HepG2 (cell line): Measurements from ENCODE around the gene PMM2. TPM values are rescaled to one million over a fixed set of nuclear protein-coding genes. Genes with fewer than 3 reads are reported as not detected.
A peak's percentile ranks its signal among the peaks of the same experiment; 100 is the strongest.

ENCODE experiments used
- ARNTL ChIP-seq: sonication (generic); formaldehyde crosslinking; IDR thresholded peaks from 2 replicates; pipeline ENCODE4 v1.4.0; 2020; ENCODE audit warnings: mild to moderate bottlenecking, missing genetic modification reagents
- HNRNPK ChIP-seq: fragments of 200-400 bp; formaldehyde crosslinking; IDR thresholded peaks from 2 replicates; pipeline ENCODE4 v1.6.1; 2018; ENCODE audit warnings: low read length, low read depth, moderate library complexity, mild to moderate bottlenecking; ENCODE audit not compliant: poor library complexity, severe bottlenecking
- KDM6A ChIP-seq: IDR thresholded peaks from 2 replicates; pipeline ENCODE4 v1.6.1; 2016; ENCODE audit warnings: low read depth
- KLF16 ChIP-seq, 2 experiments: sonication (generic) in 1 of 2; formaldehyde crosslinking in 1 of 2; IDR thresholded peaks; 2 replicates each; pipeline versions ENCODE4 v1.6.1 to v1.8.0; 2016 to 2023; ENCODE audit warnings: missing genetic modification reagents in 2 of 2, missing compliant biosample characterization in 1 of 2
- NKX3-1 ChIP-seq: sonication (generic); formaldehyde crosslinking; IDR thresholded peaks from 2 replicates; pipeline ENCODE4 v1.5.0; 2020; ENCODE audit warnings: missing genetic modification reagents
- NR2C2 ChIP-seq: sonication (generic); formaldehyde crosslinking; IDR thresholded peaks from 2 replicates; pipeline ENCODE4 v1.4.0; 2020; ENCODE audit warnings: missing genetic modification reagents, mild to moderate bottlenecking, moderate library complexity, borderline replicate concordance
- NR3C1 ChIP-seq: sonication (generic); formaldehyde crosslinking; IDR thresholded peaks from 2 replicates; pipeline ENCODE4 v1.4.0; 2020; ENCODE audit warnings: missing genetic modification reagents
- PTBP1 ChIP-seq: fragments of 200-400 bp; formaldehyde crosslinking; IDR thresholded peaks from 2 replicates; pipeline ENCODE4 v1.6.1; 2018; ENCODE audit warnings: low read length, low read depth; ENCODE audit not compliant: poor library complexity, severe bottlenecking
- SALL2 ChIP-seq: sonication (generic); formaldehyde crosslinking; IDR thresholded peaks from 2 replicates; pipeline ENCODE4 v1.8.1; 2023; ENCODE audit warnings: mild to moderate bottlenecking, missing genetic modification reagents, inconsistent platforms
- ZFP41 ChIP-seq: sonication (generic); formaldehyde crosslinking; IDR thresholded peaks from 2 replicates; pipeline ENCODE4 v1.4.0; 2020; ENCODE audit warnings: mild to moderate bottlenecking, missing genetic modification reagents, borderline replicate concordance
- ZNF777 ChIP-seq: sonication (generic); formaldehyde crosslinking; IDR thresholded peaks from 2 replicates; pipeline ENCODE4 v1.4.0; 2020; ENCODE audit warnings: missing genetic modification reagents
- ZSCAN20 ChIP-seq: sonication (generic); formaldehyde crosslinking; IDR thresholded peaks from 2 replicates; pipeline ENCODE4 v1.4.0; 2020; ENCODE audit warnings: missing genetic modification reagents, mild to moderate bottlenecking, borderline replicate concordance
- polyA plus RNA-seq, 8 experiments: library from polyadenylated mRNA; depleted of rRNA in 3 of 8; stranded (reverse) in 7 of 8; unstranded in 1 of 8; fragments of >200 nt; fragmentation: Illumina TruSeq in 4 of 8; extraction: Trizol in 4 of 8; gene quantifications; 2 replicates each; pipeline versions ENCODE4 v1.2.1 to v1.2.3, GENCODE V29; 2011 to 2016; ENCODE audit warnings: low read depth in 4 of 8, missing spikeins in 1 of 8, mixed read lengths in 1 of 8; ENCODE audit not compliant: insufficient read depth in 1 of 8
- total RNA-seq, 5 experiments: library from RNA; depleted of rRNA; stranded (reverse); fragments of >200 nt; fragmentation: Illumina TruSeq; extraction: Trizol; gene quantifications; 2 replicates each; pipeline ENCODE4 v1.2.3, GENCODE V29; 2016; ENCODE audit warnings: low read depth in 1 of 5
- TF ChIP-seq, protein P1 (sequence below): sonication (generic); formaldehyde crosslinking; IDR thresholded peaks from 2 replicates; pipeline ENCODE4 v1.5.1; 2020; ENCODE audit warnings: missing genetic modification reagents, mild to moderate bottlenecking, borderline replicate concordance
- TF ChIP-seq, protein P2 (sequence below): IDR thresholded peaks from 2 replicates; pipeline ENCODE4 v1.6.1; 2018; ENCODE audit warnings: missing genetic modification reagents, mild to moderate bottlenecking, missing compliant biosample characterization
- TF ChIP-seq, protein P3 (sequence below): sonication (generic); formaldehyde crosslinking; IDR thresholded peaks from 2 replicates; pipeline ENCODE4 v1.8.0; 2022; ENCODE audit warnings: mild to moderate bottlenecking, missing genetic modification reagents; ENCODE audit not compliant: insufficient replicate concordance
- TF ChIP-seq, protein P4 (sequence below): sonication (generic); formaldehyde crosslinking; IDR thresholded peaks from 2 replicates; pipeline ENCODE4 v1.4.0; 2020; ENCODE audit warnings: missing genetic modification reagents
- TF ChIP-seq, protein P5 (sequence below): IDR thresholded peaks from 2 replicates; pipeline ENCODE4 v1.4.0; 2020; ENCODE audit warnings: mild to moderate bottlenecking, missing genetic modification reagents

Gene PMM2
- total and polyA plus RNA-seq, 2 of the 13 experiments (the other 11 are each of a cell fraction or from before 2014, with no cell fraction given) = 52.2 to 93.7 TPM

DNA sequence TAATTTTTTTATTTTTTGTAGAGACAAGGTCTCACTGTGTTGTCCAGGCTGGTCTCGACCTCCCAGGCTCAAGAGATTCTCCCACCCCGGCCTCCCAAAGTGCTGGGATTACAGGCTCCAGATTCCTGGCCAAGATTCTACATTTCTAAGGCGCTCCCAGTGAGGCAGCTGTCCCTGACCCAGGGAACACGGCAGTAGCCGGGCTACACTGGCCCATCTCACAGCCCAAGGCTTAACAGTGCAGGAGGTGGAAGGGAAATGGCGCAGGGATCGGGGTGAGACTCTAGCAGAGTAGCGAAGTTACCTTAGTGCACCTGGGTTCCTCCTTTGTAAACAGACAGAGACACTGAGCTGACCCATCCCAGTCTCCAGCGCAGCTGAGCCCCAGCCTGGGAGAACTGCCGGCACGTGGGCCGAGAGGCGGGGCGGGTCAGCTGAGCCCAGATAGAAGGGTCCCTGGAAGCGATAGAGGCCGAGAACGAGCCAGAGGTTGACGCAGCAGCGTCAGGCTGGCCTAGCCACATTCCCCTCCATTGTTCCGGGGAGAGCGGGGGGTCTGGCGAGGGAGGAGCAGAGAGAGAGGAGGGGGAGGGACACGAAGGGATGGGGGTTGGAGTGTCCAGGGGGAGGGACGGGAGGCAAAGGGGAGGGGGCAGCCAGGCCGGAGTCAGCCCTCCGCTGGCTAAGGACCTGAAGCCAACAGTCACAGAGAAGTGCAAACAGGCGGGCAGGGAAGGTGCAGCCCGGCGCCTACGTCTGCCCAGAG is 68.7 kb downstream of the PMM2 start (continued):
- TF ChIP-seq ARNTL (CRISPR knock-in tag) (peak; percentile 93; the same call in 1 of the 2 replicates), NR3C1 (CRISPR knock-in tag) (no peak), ZSCAN20 (no peak; the same call in 1 of the 2 replicates), KLF16 (CRISPR knock-in tag; IDR thresholded peaks at IDR 0.05) (peak in 1 of 2 experiments; percentile 89; a peak in 2 of 4 replicates), NKX3-1 (CRISPR knock-in tag) (no peak; the same call in 1 of the 2 replicates), NR2C2 (CRISPR knock-in tag) (peak; percentile 23; the same call in 1 of the 2 replicates), SALL2 (CRISPR knock-in tag) (peak; percentile 73; the same call in 1 of the 2 replicates), PTBP1 (no peak), ZNF777 (CRISPR knock-in tag) (0 out of 2 replicates have a peak, but pooled peaks have one; percentile 12), KDM6A (CRISPR knock-in tag) (no peak), HNRNPK (peak; percentile 90), ZFP41 (CRISPR knock-in tag) (no peak)
- TF ChIP-seq, protein P1, sequence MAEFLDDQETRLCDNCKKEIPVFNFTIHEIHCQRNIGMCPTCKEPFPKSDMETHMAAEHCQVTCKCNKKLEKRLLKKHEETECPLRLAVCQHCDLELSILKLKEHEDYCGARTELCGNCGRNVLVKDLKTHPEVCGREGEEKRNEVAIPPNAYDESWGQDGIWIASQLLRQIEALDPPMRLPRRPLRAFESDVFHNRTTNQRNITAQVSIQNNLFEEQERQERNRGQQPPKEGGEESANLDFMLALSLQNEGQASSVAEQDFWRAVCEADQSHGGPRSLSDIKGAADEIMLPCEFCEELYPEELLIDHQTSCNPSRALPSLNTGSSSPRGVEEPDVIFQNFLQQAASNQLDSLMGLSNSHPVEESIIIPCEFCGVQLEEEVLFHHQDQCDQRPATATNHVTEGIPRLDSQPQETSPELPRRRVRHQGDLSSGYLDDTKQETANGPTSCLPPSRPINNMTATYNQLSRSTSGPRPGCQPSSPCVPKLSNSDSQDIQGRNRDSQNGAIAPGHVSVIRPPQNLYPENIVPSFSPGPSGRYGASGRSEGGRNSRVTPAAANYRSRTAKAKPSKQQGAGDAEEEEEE (CRISPR knock-in tag) = peak; percentile 76; the same call in 1 of the 2 replicates
- TF ChIP-seq, protein P2, sequence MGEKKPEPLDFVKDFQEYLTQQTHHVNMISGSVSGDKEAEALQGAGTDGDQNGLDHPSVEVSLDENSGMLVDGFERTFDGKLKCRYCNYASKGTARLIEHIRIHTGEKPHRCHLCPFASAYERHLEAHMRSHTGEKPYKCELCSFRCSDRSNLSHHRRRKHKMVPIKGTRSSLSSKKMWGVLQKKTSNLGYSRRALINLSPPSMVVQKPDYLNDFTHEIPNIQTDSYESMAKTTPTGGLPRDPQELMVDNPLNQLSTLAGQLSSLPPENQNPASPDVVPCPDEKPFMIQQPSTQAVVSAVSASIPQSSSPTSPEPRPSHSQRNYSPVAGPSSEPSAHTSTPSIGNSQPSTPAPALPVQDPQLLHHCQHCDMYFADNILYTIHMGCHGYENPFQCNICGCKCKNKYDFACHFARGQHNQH (CRISPR knock-in tag) = peak; percentile 80; the same call in 1 of the 2 replicates
- TF ChIP-seq, protein P3, sequence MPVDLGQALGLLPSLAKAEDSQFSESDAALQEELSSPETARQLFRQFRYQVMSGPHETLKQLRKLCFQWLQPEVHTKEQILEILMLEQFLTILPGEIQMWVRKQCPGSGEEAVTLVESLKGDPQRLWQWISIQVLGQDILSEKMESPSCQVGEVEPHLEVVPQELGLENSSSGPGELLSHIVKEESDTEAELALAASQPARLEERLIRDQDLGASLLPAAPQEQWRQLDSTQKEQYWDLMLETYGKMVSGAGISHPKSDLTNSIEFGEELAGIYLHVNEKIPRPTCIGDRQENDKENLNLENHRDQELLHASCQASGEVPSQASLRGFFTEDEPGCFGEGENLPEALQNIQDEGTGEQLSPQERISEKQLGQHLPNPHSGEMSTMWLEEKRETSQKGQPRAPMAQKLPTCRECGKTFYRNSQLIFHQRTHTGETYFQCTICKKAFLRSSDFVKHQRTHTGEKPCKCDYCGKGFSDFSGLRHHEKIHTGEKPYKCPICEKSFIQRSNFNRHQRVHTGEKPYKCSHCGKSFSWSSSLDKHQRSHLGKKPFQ (CRISPR knock-in tag) = no peak
- TF ChIP-seq, protein P4, sequence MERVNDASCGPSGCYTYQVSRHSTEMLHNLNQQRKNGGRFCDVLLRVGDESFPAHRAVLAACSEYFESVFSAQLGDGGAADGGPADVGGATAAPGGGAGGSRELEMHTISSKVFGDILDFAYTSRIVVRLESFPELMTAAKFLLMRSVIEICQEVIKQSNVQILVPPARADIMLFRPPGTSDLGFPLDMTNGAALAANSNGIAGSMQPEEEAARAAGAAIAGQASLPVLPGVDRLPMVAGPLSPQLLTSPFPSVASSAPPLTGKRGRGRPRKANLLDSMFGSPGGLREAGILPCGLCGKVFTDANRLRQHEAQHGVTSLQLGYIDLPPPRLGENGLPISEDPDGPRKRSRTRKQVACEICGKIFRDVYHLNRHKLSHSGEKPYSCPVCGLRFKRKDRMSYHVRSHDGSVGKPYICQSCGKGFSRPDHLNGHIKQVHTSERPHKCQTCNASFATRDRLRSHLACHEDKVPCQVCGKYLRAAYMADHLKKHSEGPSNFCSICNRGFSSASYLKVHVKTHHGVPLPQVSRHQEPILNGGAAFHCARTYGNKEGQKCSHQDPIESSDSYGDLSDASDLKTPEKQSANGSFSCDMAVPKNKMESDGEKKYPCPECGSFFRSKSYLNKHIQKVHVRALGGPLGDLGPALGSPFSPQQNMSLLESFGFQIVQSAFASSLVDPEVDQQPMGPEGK (CRISPR knock-in tag) = peak; percentile 88
- TF ChIP-seq, protein P5, sequence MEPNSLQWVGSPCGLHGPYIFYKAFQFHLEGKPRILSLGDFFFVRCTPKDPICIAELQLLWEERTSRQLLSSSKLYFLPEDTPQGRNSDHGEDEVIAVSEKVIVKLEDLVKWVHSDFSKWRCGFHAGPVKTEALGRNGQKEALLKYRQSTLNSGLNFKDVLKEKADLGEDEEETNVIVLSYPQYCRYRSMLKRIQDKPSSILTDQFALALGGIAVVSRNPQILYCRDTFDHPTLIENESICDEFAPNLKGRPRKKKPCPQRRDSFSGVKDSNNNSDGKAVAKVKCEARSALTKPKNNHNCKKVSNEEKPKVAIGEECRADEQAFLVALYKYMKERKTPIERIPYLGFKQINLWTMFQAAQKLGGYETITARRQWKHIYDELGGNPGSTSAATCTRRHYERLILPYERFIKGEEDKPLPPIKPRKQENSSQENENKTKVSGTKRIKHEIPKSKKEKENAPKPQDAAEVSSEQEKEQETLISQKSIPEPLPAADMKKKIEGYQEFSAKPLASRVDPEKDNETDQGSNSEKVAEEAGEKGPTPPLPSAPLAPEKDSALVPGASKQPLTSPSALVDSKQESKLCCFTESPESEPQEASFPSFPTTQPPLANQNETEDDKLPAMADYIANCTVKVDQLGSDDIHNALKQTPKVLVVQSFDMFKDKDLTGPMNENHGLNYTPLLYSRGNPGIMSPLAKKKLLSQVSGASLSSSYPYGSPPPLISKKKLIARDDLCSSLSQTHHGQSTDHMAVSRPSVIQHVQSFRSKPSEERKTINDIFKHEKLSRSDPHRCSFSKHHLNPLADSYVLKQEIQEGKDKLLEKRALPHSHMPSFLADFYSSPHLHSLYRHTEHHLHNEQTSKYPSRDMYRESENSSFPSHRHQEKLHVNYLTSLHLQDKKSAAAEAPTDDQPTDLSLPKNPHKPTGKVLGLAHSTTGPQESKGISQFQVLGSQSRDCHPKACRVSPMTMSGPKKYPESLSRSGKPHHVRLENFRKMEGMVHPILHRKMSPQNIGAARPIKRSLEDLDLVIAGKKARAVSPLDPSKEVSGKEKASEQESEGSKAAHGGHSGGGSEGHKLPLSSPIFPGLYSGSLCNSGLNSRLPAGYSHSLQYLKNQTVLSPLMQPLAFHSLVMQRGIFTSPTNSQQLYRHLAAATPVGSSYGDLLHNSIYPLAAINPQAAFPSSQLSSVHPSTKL (CRISPR knock-in tag) = peak; percentile 79
